Tibial artery (tissue), 4 donors: ENCODE data around the gene ZFPL1.

Experiments
- DNase-seq, 2 donors: peaks; one replicate each; pipeline ENCODE4 v3.0.0-alpha.2; 2019
- H3K27ac ChIP-seq, 2 donors: fragments of 200-600 bp; sonication (generic) in 1 of 2; 1 replicate in 1 of 2; 2 replicates in 1 of 2; pipeline ENCODE4 v1.5.1; 2018 to 2019; ENCODE audit warnings: mild to moderate bottlenecking in 1 of 2
- H3K27me3 ChIP-seq, 2 donors: fragments of 200-600 bp; sonication (generic) in 1 of 2; one replicate each; pipeline versions ENCODE4 v1.5.1 to v1.6.0; 2016 to 2019
- H3K36me3 ChIP-seq, 3 donors: fragments of 200-600 bp; sonication (generic) in 2 of 3; one replicate each; pipeline ENCODE4 v1.5.1; 2016 to 2019; ENCODE audit warnings: mild to moderate bottlenecking in 2 of 3
- H3K4me1 ChIP-seq, 4 donors: fragments of 200-600 bp; sonication (generic) in 2 of 4; 1 replicate in 3 of 4; 2 replicates in 1 of 4; pipeline ENCODE4 v1.5.1; 2016 to 2019
- H3K4me3 ChIP-seq, 2 donors: fragments of 200-600 bp; sonication (generic) in 1 of 2; 1 replicate in 1 of 2; 2 replicates in 1 of 2; pipeline ENCODE4 v1.5.1; 2018 to 2019; ENCODE audit warnings: mild to moderate bottlenecking in 2 of 2
- H3K9me3 ChIP-seq, 3 donors: fragments of 200-600 bp; sonication (generic) in 1 of 3; one replicate each; pipeline ENCODE4 v1.5.1; 2016 to 2019
- intact Hi-C: fragments of 100-400 bp; cut with DNase I; formaldehyde crosslinking; loops from one replicate; pipeline ENCODE4 v1.15.0; 2023; ENCODE audit warnings: low total_unique reads
- TF ChIP-seq, protein P1 (sequence below), 2 experiments: fragments of 200-600 bp in 1 of 2; fragments of 450-650 bp in 1 of 2; IDR thresholded peaks; one replicate each; pipeline ENCODE4 v1.5.1; 2017 to 2019; ENCODE audit warnings: antibody characterized with exemption in 2 of 2, mild to moderate bottlenecking in 1 of 2, moderate library complexity in 1 of 2

Gene ZFPL1

DNA sequence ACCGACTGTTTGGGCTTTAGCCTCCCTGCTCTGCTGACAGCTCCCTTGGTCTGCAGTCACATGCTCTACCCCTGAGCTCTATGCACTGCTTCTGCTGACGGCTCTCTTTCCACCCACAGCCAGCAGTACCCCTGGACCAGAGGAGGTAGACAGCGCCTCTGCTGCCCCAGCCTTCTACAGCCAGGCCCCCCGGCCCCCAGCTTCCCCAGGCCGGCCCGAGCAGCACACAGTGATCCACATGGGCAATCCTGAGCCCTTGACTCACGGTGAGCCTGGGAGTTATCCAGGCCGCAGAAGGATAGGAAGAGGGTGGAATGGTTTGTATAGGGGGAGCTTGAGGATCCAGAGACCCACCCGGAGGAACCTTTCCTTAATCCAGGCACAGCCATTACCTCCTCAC lies 2.8 kb downstream of the ZFPL1 start:
- Histone ChIP-seq H3K27ac (no peak overlapping the region), H3K9me3 (no peaks in the 10 kb centered on the region), H3K36me3 (peaks cover 25 to 46% (median 35%) of the 10 kb centered on the region in 3 donors), H3K4me1 (peaks cover 0 to 21% (median 17%) of the 10 kb centered on the region in 4 donors), H3K4me3 (no peak overlapping the region), H3K27me3 (no peaks in the 10 kb centered on the region)
- DNase-seq, result no peak
- intact Hi-C loops, result loop anchor here (5.0 kb wide), 1 partner anchor 60 kb away; the partner anchor contains the start of gene SNX15
- TF ChIP-seq, protein P1, sequence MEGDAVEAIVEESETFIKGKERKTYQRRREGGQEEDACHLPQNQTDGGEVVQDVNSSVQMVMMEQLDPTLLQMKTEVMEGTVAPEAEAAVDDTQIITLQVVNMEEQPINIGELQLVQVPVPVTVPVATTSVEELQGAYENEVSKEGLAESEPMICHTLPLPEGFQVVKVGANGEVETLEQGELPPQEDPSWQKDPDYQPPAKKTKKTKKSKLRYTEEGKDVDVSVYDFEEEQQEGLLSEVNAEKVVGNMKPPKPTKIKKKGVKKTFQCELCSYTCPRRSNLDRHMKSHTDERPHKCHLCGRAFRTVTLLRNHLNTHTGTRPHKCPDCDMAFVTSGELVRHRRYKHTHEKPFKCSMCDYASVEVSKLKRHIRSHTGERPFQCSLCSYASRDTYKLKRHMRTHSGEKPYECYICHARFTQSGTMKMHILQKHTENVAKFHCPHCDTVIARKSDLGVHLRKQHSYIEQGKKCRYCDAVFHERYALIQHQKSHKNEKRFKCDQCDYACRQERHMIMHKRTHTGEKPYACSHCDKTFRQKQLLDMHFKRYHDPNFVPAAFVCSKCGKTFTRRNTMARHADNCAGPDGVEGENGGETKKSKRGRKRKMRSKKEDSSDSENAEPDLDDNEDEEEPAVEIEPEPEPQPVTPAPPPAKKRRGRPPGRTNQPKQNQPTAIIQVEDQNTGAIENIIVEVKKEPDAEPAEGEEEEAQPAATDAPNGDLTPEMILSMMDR (IDR thresholded peaks at IDR 0.05), result no peak

DNA sequence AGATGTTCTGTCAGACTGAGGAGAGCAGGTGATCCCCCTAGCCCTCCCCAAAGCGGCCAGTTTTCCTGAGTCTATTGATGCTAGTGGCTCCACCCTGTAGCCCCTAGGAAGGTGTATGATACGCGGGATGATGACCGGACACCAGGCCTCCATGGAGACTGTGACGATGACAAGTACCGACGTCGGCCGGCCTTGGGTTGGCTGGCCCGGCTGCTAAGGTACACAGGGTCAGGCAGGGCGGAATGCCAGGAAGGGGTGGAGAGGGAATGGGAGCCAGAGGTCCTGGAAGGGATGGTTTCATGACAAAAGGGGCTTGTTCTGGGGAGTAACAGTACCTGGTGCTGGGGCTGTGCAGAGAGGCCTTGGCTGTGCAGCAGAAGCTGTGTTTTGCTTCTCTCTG lies 3.2 kb downstream of the ZFPL1 start:
- H3K36me3 ChIP-seq, result peaks cover 25 to 46% (median 35%) of the 10 kb centered on the region in 3 donors
- no peaks in the 10 kb centered on the region for H3K9me3 ChIP-seq
- DNase-seq, result no peak
- peaks cover 0 to 21% (median 17%) of the 10 kb centered on the region in 4 donors for H3K4me1 ChIP-seq
- intact Hi-C loops, result loop anchor here (5.0 kb wide), 1 partner anchor 60 kb away; the partner anchor contains the start of gene SNX15
- no peaks in the 10 kb centered on the region for H3K27me3 ChIP-seq
- H3K4me3 ChIP-seq, result no peak overlapping the region
- TF ChIP-seq, protein P1 (IDR thresholded peaks at IDR 0.05), result no peak
- H3K27ac ChIP-seq, result no peak overlapping the region

DNA sequence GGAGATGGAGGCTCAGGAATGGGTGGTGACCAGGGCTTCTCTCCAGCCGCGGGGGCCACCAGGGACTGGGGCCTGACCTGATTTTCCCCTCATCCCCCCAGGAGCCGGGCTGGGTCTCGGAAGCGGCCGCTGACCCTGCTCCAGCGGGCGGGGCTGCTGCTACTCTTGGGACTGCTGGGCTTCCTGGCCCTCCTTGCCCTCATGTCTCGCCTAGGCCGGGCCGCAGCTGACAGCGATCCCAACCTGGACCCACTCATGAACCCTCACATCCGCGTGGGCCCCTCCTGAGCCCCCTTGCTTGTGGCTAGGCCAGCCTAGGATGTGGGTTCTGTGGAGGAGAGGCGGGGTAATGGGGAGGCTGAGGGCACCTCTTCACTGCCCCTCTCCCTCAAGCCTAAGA lies 3.8 kb downstream of the ZFPL1 start:
- H3K4me3 ChIP-seq, result no peak overlapping the region
- peaks cover 25 to 46% (median 35%) of the 10 kb centered on the region in 3 donors for H3K36me3 ChIP-seq
- H3K9me3 ChIP-seq, result no peaks in the 10 kb centered on the region
- no peaks in the 10 kb centered on the region for H3K27me3 ChIP-seq
- intact Hi-C loops, result loop anchor here (5.0 kb wide), 1 partner anchor 61 kb away; the partner anchor contains the start of gene SNX15
- TF ChIP-seq, protein P1 (IDR thresholded peaks at IDR 0.05), result no peak
- H3K4me1 ChIP-seq, result peaks cover 0 to 21% (median 17%) of the 10 kb centered on the region in 4 donors
- H3K27ac ChIP-seq, result no peak overlapping the region
- DNase-seq, result no peak

DNA sequence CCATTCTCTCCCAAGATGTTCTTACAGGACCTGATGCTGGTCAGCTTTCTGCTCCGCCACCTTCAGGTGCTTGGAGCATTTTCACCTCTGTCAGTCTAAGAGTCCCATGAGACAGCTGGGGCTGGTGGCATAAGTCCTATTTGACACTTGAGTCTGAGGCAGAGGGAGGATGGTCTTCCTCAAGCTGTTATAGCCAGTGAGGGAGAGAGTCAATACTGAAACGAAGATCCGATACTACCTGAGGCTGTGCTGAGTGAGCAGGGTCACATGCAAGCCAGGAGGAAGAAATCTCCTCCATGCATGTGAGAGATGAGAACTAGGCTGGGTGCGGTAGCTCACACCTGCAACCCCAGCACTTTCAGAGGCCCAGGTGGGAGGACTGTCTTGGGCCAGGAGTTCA lies 5.6 kb downstream of the ZFPL1 start:
- H3K27me3 ChIP-seq, result no peaks in the 10 kb centered on the region
- DNase-seq, result no peak
- no peak overlapping the region for H3K4me3 ChIP-seq
- intact Hi-C loops, result loop anchor here (5.0 kb wide), 1 partner anchor 62 kb away; the partner anchor contains the start of gene SNX15
- TF ChIP-seq, protein P1 (IDR thresholded peaks at IDR 0.05), result no peak
- H3K36me3 ChIP-seq, result peaks cover 25 to 46% (median 35%) of the 10 kb centered on the region in 3 donors
- no peak overlapping the region for H3K27ac ChIP-seq
- H3K9me3 ChIP-seq, result no peaks in the 10 kb centered on the region
- peaks cover 0 to 10% (median 9%) of the 10 kb centered on the region in 4 donors for H3K4me1 ChIP-seq

DNA sequence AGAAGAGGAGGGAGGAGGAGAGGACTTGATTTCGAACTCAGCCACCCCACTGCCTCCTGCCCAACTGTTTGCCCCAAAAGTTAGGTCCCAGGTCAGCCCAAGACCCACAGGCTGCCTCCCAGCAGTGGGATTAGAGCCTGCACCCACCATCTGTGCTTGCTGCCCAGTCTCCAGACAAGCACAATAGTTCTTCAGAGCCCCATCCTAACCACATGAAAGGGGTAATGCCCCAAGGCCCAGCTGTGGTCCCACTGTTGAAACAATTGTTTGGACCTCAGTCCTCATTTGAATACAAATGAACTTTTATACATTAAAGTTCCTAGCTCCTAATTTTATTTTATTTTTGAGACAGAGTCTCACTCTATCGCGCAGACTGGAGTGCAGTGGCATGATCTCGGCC lies 6.6 kb downstream of the ZFPL1 start:
- TF ChIP-seq, protein P1 (IDR thresholded peaks at IDR 0.05), result no peak
- peaks cover 25 to 44% (median 35%) of the 10 kb centered on the region in 3 donors for H3K36me3 ChIP-seq
- intact Hi-C loops, result no loop called here

More for the DNA sequence above, 6.6 kb downstream of the ZFPL1 start:
- Histone ChIP-seq H3K4me1 (peaks cover 0 to 2% (median 2%) of the 10 kb centered on the region in 4 donors), H3K27ac (no peak overlapping the region), H3K4me3 (no peak overlapping the region), H3K27me3 (no peaks in the 10 kb centered on the region), H3K9me3 (no peaks in the 10 kb centered on the region)
- DNase-seq, result no peak
